SK-N-MC (cell line): Measurements from ENCODE around the gene MADD.
"Not testable (repeated sequence)": the region's sequence is repeated elsewhere in the genome, so short reads cannot be mapped to it uniquely, and the experiment has no call there.

Source experiments
- DNase-seq: peaks from one replicate; pipeline ENCODE4 v3.0.0-alpha.2; 2011; ENCODE audit warnings: low read depth, low spot score
- H3K27ac ChIP-seq: fragments of 200-600 bp; sonication (generic); 2 replicates; pipeline ENCODE4 v1.5.1; 2016; ENCODE audit warnings: mixed run types
- H3K36me3 ChIP-seq: fragments of 200-600 bp; sonication (generic); 2 replicates; pipeline ENCODE4 v1.6.1; 2017; ENCODE audit warnings: antibody characterized with exemption, low read length, mixed read lengths; ENCODE audit not compliant: insufficient read depth
- H3K4me3 ChIP-seq: fragments of 200-600 bp; sonication (generic); 2 replicates; pipeline ENCODE4 v1.5.1; 2016
- H3K9ac ChIP-seq: fragments of 200-600 bp; sonication (generic); 2 replicates; pipeline ENCODE4 v1.8.0; 2017; ENCODE audit warnings: mixed run types, mixed read lengths; ENCODE audit not compliant: insufficient read length
- H3K9me3 ChIP-seq: fragments of 200-600 bp; sonication (generic); 2 replicates; pipeline ENCODE4 v1.6.1; 2017; ENCODE audit warnings: low read depth, mild to moderate bottlenecking, antibody characterized with exemption, low read length, moderate library complexity, mixed read lengths
- EZH2 ChIP-seq: fragments of 200-600 bp; sonication (generic); IDR thresholded peaks from one replicate; pipeline ENCODE4 v1.6.1; 2017; ENCODE audit warnings: antibody characterized with exemption
- FOXP2 ChIP-seq: optimal IDR thresholded peaks from 2 replicates; pipeline ENCODE3; 2011; ENCODE audit warnings: mild to moderate bottlenecking, moderate library complexity; ENCODE audit not compliant: insufficient read depth; ENCODE audit errors: extremely low read length, control extremely low read depth
- POLR2AphosphoS5 ChIP-seq: IDR thresholded peaks from 2 replicates; pipeline ENCODE4 v1.6.1; 2012; ENCODE audit warnings: mild to moderate bottlenecking, low read depth, low read length, borderline replicate concordance

Gene MADD

DNA sequence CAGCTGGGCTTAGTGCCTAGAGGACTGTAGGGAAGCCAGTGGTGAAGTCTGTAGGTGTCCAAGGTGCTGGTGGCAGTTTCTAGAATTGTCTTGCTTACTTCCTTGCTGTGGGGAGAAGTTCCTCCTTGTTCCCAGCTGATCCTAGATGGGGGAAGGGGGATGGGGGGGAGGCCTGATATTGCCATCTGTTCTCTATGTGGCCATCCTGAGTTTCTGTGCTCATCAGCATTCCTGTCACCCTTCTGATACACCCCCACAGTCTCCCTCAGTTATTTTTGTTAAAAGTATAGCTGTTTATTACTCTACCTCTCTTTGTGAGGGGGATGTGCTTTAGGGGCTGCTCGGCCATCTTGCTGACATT lies 36.5 kb downstream of the MADD start:
- H3K9ac ChIP-seq, result no peak overlapping the region
- no peak for TF ChIP-seq FOXP2
- no peak for TF ChIP-seq EZH2
- TF ChIP-seq POLR2AphosphoS5, result no peak
- no peak overlapping the region for H3K4me3 ChIP-seq
- H3K9me3 ChIP-seq, result no peaks in the 10 kb centered on the region
- no peak overlapping the region for H3K27ac ChIP-seq
- no peak for DNase-seq
- H3K36me3 ChIP-seq, result peaks cover 78% of the 10 kb centered on the region

DNA sequence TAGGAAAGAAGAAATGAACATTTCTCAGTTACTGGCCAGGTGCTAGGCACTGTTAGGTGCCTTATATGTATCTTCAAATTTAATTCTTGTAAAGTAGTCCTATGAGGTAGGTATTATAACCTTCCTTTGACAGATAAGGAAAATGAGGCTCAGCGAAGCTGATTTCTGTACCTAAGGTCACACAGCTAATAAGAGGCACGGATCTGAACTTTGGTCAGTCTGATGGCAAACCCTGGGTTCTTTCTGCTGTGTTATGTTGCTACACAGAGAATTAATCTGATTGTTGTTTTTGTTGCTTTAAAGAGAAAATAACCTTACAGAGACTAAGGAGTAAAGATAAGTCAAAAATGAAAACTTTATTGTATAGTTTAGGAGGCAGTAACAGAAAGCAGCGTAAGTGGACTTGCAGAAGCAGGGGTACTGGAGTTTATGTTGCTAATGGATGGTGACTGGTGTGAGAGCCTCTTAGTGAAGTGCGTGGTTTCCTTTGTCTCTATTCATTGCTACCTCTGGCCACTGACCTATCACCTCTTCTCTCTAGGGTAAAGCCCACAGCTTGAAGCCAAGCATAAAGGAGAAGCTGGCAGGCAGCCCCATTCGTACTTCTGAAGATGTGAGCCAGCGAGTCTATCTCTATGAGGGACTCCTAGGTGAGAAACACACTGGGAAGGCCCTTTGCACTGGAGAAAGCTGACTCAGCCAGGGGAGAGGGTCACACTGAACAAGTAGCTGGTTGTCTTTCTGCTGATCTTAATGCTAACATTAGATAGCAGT lies 38.3 kb downstream of the MADD start:
- no peak for DNase-seq
- H3K36me3 ChIP-seq, result peaks cover 71% of the 10 kb centered on the region
- H3K9ac ChIP-seq, result no peak overlapping the region
- H3K27ac ChIP-seq, result no peak overlapping the region
- no peak overlapping the region for H3K4me3 ChIP-seq
- H3K9me3 ChIP-seq, result no peaks in the 10 kb centered on the region
- TF ChIP-seq EZH2 (no peak), POLR2AphosphoS5 (no peak), FOXP2 (no peak)

DNA sequence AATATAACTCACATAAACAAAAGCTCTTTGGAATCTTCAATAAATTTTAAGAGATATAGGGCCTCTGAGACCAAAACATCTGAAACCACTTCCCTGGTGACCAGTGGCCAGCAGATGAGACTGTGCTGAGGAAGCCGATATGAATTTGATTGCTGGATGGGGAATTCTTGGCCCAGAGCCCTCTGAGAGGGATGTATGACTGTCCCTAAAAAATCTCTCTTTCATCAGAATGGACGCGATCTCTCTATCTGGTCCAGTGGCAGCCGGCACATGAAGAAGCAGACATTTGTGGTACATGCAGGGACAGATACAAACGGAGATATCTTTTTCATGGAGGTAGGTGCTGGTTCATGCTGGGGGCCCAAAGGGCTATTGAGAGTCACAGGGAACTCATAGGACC lies 45.1 kb downstream of the MADD start:
- Histone ChIP-seq H3K4me3 (no peak overlapping the region), H3K27ac (no peak overlapping the region), H3K9ac (no peak overlapping the region), H3K9me3 (no peaks in the 10 kb centered on the region), H3K36me3 (peaks cover 44% of the 10 kb centered on the region; the same call in 1 of the 2 replicates)
- TF ChIP-seq POLR2AphosphoS5 (no peak), EZH2 (no peak), FOXP2 (no peak)
- DNase-seq, result no peak

- H3K9me3 ChIP-seq, H3K9ac ChIP-seq, H3K27ac ChIP-seq, H3K4me3 ChIP-seq, DNase-seq: not testable (repeated sequence)
- H3K36me3 ChIP-seq, result peaks cover 36% of the 10 kb centered on the region; the same call in 1 of the 2 replicates
Observed at GRCh38 chr11:47316501-47316900, 46.6 kb downstream of the MADD start.

DNA sequence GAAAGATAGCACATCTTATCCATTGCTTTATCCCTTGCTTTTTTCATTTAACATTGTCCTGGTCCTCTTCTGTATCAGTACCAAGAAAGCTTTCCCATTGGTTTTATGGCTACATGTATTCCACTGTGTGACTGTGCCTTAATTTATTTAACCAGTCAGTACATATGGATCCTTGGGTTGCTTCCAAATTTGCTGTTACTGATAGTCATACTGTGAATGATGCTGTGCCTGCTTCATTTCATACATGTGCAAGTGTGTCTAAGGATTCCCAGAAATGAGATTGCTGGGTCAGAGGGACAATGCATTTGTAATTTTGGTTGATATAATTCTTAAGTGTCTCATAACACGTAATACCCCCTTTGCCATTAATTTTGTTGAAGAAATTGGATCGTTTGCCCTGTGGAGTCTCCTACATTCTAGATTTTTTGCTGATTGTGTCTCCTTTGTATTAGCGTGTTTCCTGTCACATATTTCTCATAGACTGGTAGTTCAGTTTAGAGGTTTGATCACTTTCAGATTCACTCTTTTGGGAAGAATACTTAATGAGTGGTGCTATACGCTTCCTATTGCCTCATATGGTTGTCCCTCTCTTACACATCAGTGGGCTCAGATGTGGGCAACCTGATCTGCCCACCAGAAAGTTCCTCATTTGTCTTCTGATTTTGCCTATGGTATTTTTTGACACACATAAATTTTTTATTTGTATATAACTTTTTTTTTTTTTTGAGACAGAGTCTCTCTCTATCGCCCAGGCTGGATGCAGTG lies 47.3 kb downstream of the MADD start:
- peak overlapping the region; percentile 65 for H3K27ac ChIP-seq
- H3K36me3 ChIP-seq, result peaks cover 36% of the 10 kb centered on the region; the same call in 1 of the 2 replicates
- H3K4me3 ChIP-seq, result no peak overlapping the region
- H3K9ac ChIP-seq, result no peak overlapping the region
- peak; percentile 62 for DNase-seq
- TF ChIP-seq POLR2AphosphoS5, result no peak
- TF ChIP-seq FOXP2, result no peak
- TF ChIP-seq EZH2, result no peak
- H3K9me3 ChIP-seq, result no peaks in the 10 kb centered on the region

DNA sequence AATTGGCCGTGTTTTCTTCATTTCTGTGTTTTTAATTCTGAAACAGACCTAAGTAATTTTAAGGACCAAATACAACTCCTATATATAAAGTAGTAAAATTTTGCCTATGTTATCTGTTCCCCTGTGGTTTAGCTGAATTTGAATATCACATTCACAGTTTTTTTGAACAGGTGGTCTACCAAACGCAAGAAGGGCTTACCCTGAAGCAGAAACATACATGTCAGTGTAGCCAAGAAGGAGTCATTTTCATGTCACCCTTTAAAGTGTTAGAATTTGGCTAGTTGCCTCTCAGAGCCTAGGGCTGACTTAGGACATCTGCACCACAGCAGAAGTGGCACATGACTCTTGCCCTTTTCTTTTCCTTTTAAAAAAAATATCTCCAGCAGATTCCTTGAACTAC lies 48.2 kb downstream of the MADD start:
- Histone ChIP-seq H3K4me3 (no peak overlapping the region), H3K9ac (no peak overlapping the region), H3K9me3 (no peaks in the 10 kb centered on the region), H3K36me3 (peaks cover 32% of the 10 kb centered on the region; the same call in 1 of the 2 replicates), H3K27ac (no peak overlapping the region)
- no peak for DNase-seq
- TF ChIP-seq FOXP2 (no peak), EZH2 (no peak), POLR2AphosphoS5 (no peak)

GRCh38 chr11:47324520-47324919 lies 54.6 kb downstream of the MADD start:
- DNase-seq, result no peak
- no peak overlapping the region for H3K27ac ChIP-seq
- no peak overlapping the region for H3K4me3 ChIP-seq
- no peak overlapping the region for H3K9ac ChIP-seq
- TF ChIP-seq FOXP2 (no peak), EZH2 (no peak), POLR2AphosphoS5 (no peak)
- H3K36me3 ChIP-seq, result peaks cover 17% of the 10 kb centered on the region; the same call in 1 of the 2 replicates
- no peaks in the 10 kb centered on the region for H3K9me3 ChIP-seq

DNA sequence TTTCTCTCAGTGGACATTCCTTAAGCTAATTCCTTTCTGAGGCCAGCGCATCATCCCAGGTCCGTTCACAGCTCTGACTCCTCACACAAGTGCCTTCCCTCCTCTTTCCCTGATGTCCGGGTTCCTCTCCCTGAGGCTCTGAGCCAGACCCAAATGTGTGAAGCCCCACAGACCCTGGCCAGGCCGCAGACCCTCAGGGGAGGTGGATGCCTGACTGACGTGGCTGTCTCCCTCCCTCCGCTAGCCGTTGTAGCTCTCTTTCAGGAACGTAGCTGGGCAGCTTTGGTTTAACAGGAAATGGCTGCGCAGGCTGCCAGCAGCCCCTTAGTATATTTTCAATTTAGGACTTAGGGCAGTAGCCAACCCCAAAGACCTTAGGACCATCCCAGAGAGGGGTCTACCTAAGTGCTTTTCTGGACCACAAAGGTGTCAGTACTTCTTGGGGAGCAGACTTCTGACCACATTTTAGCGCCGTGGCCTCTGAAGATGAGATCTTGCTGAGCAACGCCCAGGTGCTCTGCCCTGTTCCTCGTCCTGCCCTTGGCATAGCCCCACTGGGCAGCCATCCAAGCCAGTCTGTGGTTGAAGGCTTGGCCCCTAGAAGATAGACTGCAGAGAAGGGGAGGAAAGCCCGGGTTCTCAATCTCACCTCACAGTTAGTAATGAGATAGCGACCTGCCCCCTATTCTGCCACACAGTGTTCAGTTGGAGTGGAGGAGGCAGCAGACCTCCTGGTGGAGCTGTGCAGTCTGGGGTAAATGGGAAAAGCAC lies 55.5 kb downstream of the MADD start:
- no peak for DNase-seq
- no peaks in the 10 kb centered on the region for H3K9me3 ChIP-seq
- no peak overlapping the region for H3K4me3 ChIP-seq
- TF ChIP-seq POLR2AphosphoS5, result no peak
- no peak for TF ChIP-seq EZH2
- TF ChIP-seq FOXP2, result no peak
- peaks cover 17% of the 10 kb centered on the region; the same call in 1 of the 2 replicates for H3K36me3 ChIP-seq
- no peak overlapping the region for H3K27ac ChIP-seq
- H3K9ac ChIP-seq, result no peak overlapping the region
